Measurements from ENCODE around the gene POU3F4. TPM values are rescaled to one million over a fixed set of nuclear protein-coding genes. Genes with fewer than 3 reads are reported as not detected.

POU3F4 gene
- total RNA-seq, result under 1 TPM in 1 of 4 donors, not detected in 3; 0.25 TPM

DNA sequence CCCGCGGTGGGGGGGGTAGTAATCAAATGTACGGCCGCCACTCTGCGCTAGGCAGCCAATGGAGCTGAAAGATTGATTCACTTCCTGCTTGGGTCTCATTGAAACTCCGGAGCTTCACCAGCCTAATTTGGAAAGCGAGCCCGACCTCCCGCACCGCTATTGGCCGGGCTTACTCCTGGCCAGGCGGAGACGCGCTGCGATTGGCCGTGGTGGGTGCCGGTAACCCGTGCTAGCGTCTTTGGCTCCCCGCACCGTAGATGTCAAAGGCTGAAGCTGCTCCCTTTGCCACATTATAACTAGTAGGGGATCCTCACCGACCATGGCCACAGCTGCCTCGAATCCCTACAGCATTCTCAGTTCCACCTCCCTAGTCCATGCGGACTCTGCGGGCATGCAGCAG, at the start of gene POU3F4:
Gene POU3F4, plus strand, starts transcription at position 285 of the 400 bp plus-strand sequence. Its CDS starts 35 bp downstream, at position 320.
- no peak within 1 kb of the TSS for H3K27ac ChIP-seq
- H3K4me1 ChIP-seq, result no peaks in the 10 kb centered on the region
- no peak within 1 kb of the TSS for H3K4me3 ChIP-seq (replicated peaks in 1 of 3)
- TF ChIP-seq POLR2A (IDR thresholded peaks at IDR 0.05), result no peak
- TF ChIP-seq CTCF (IDR thresholded peaks at IDR 0.05), result no peak
- no peaks in the 10 kb centered on the region for H3K36me3 ChIP-seq
- intact Hi-C loops (cut with DNase I), result no loop called here
- peaks cover 33% of the 10 kb centered on the region for H3K27me3 ChIP-seq
- WGBS, 2 donors, result 0 to 4% methylated on average over 5 to 6 of the region's 25 CpGs
- DNase-seq, result peak; percentile 21 to 30
- H3K9me3 ChIP-seq, result no peaks in the 10 kb centered on the region

- peak; percentile 13 to 25 for DNase-seq
- no peaks in the 10 kb centered on the region for H3K36me3 ChIP-seq
- H3K27ac ChIP-seq, result no peak overlapping the region
- intact Hi-C loops (cut with DNase I), result no loop called here
- no peaks in the 10 kb centered on the region for H3K27me3 ChIP-seq
- H3K4me3 ChIP-seq (replicated peaks in 1 of 3), result no peak overlapping the region
- H3K4me1 ChIP-seq, result no peaks in the 10 kb centered on the region
- TF ChIP-seq CTCF (IDR thresholded peaks at IDR 0.05) (peak in 4 of 6 experiments; percentile 35 to 48 (median 42)), POLR2A (IDR thresholded peaks at IDR 0.05) (no peak)
- H3K9me3 ChIP-seq, result no peaks in the 10 kb centered on the region
Observed at GRCh38 chrX:83469551-83469950, 38.5 kb upstream of the POU3F4 start.

DNA sequence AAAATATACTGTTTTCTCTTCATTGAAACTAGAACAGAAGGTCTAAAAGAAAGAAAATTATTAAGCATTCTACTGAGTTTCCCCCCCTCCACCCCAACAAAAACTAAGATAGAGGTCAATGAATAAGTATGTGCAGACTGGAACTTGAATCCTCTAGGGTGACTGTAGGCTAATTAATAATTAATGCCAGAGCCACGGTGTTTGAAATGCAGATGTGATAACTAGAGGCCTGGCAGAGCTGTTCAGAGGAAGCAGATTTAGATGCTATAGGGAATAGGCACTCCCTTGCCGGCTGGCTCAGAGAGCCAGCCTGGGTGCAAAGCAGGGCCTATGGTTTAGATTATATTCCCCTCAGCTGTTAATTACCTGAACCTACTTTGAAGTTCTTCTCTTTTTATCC, 12.2 kb upstream of the POU3F4 start:
- H3K4me3 ChIP-seq (replicated peaks in 1 of 3), result no peak overlapping the region
- no peak for TF ChIP-seq POLR2A (IDR thresholded peaks at IDR 0.05)
- no peak for TF ChIP-seq CTCF (IDR thresholded peaks at IDR 0.05)
- no peaks in the 10 kb centered on the region for H3K9me3 ChIP-seq
- WGBS, 2 donors, result 60 to 68% methylated on average over 2 of the region's 2 CpGs
- intact Hi-C loops (cut with DNase I), result no loop called here
- H3K27ac ChIP-seq, result no peak overlapping the region
- no peaks in the 10 kb centered on the region for H3K36me3 ChIP-seq
- no peaks in the 10 kb centered on the region for H3K27me3 ChIP-seq
- H3K4me1 ChIP-seq, result no peaks in the 10 kb centered on the region
- DNase-seq, result no peak

DNA sequence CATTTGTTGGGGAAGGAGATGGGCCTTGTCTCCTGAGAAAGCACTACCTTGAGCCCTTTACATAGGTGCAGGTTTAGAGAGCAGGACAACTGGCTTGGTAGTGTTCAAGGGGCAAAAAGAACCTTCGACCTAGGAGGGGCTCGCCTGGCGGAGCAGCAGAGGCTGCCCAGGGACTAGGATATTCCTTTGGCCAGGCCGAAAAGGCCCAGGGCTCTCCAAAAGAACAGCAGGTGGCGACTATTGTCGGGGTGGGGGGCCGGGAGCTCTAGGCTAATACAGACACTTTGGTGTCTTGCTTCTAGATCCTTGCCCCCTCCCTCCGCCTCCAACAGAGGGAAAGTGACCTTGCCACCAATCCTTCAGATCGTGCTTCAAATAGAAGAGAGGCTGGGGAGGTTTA, 7.1 kb upstream of the POU3F4 start:
- Histone ChIP-seq H3K27me3 (peaks cover 17% of the 10 kb centered on the region), H3K4me3 (replicated peaks in 1 of 3) (no peak overlapping the region), H3K9me3 (no peaks in the 10 kb centered on the region), H3K36me3 (no peaks in the 10 kb centered on the region), H3K27ac (no peak overlapping the region), H3K4me1 (no peaks in the 10 kb centered on the region)
- WGBS, 2 donors, result 15 to 31% methylated on average over 7 to 9 of the region's 9 CpGs
- intact Hi-C loops (cut with DNase I), result no loop called here
- TF ChIP-seq CTCF (IDR thresholded peaks at IDR 0.05), result no peak
- TF ChIP-seq POLR2A (IDR thresholded peaks at IDR 0.05), result no peak
- DNase-seq, result no peak

- H3K9me3 ChIP-seq, result no peaks in the 10 kb centered on the region
- no peak for DNase-seq
- TF ChIP-seq POLR2A (IDR thresholded peaks at IDR 0.05) (no peak), CTCF (IDR thresholded peaks at IDR 0.05) (no peak)
- H3K27ac ChIP-seq, result no peak overlapping the region
- no peaks in the 10 kb centered on the region for H3K4me1 ChIP-seq
- H3K4me3 ChIP-seq (replicated peaks in 1 of 3), result no peak overlapping the region
- peaks cover 17% of the 10 kb centered on the region for H3K27me3 ChIP-seq
- H3K36me3 ChIP-seq, result no peaks in the 10 kb centered on the region
- intact Hi-C loops (cut with DNase I), result no loop called here
- WGBS, 2 donors, result 5% methylated on average over 11 of the region's 11 CpGs; no CpG with 5 or more reads in 1 of the 2 donors
Observed at GRCh38 chrX:83501530-83501929, 6.6 kb upstream of the POU3F4 start.
